ENCODE results near the gene ZNF236.

- no peak for TF ChIP-seq CTCF (IDR thresholded peaks at IDR 0.05)
- no peak for TF ChIP-seq POLR2A (IDR thresholded peaks at IDR 0.05)
These were observed 140.5 kb downstream of the ZNF236 start for GRCh38 chr18:76962851-76963250.
